ENCODE results near the gene WDR5.

Gene WDR5

DNA sequence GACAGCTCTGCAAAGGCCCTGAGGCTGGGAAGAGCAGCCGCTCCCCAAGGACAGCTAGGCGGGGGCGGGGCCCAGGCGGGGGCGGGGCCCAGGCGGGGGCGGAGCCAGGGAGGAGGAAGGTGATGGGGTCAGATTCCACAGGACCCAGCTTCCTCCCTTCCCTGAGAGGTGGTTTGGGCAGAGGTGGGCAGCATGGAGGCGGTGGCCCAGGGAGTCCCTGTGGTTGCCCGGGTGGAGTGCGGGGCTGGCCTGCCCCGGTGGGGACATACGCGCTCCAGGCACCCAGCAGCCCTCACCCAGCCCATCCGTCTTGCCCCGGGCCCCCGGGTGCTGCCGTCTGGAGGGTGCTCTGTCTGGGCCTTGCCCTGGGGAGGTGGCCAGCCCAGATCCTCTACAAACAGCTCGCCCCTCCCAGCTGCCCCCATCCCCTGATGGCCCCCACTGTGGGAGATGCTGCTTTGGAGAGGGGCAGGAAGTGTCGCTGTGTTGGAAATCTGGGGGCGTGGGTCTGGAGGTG lies 39.5 kb downstream of the WDR5 start:
- DNase-seq (ENCODE audit: low spot score), result no peak
- TF ChIP-seq, protein P1, sequence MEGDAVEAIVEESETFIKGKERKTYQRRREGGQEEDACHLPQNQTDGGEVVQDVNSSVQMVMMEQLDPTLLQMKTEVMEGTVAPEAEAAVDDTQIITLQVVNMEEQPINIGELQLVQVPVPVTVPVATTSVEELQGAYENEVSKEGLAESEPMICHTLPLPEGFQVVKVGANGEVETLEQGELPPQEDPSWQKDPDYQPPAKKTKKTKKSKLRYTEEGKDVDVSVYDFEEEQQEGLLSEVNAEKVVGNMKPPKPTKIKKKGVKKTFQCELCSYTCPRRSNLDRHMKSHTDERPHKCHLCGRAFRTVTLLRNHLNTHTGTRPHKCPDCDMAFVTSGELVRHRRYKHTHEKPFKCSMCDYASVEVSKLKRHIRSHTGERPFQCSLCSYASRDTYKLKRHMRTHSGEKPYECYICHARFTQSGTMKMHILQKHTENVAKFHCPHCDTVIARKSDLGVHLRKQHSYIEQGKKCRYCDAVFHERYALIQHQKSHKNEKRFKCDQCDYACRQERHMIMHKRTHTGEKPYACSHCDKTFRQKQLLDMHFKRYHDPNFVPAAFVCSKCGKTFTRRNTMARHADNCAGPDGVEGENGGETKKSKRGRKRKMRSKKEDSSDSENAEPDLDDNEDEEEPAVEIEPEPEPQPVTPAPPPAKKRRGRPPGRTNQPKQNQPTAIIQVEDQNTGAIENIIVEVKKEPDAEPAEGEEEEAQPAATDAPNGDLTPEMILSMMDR (IDR thresholded peaks at IDR 0.05; ENCODE audit: extremely low read depth, insufficient read depth, missing control alignments), result no peak
- in situ Hi-C loops (cut with MboI; ENCODE audit: low pct_unique_long_range_greater_than_20kb, low sequenced_read_pairs, unreplicated experiment), result no loop called here

DNA sequence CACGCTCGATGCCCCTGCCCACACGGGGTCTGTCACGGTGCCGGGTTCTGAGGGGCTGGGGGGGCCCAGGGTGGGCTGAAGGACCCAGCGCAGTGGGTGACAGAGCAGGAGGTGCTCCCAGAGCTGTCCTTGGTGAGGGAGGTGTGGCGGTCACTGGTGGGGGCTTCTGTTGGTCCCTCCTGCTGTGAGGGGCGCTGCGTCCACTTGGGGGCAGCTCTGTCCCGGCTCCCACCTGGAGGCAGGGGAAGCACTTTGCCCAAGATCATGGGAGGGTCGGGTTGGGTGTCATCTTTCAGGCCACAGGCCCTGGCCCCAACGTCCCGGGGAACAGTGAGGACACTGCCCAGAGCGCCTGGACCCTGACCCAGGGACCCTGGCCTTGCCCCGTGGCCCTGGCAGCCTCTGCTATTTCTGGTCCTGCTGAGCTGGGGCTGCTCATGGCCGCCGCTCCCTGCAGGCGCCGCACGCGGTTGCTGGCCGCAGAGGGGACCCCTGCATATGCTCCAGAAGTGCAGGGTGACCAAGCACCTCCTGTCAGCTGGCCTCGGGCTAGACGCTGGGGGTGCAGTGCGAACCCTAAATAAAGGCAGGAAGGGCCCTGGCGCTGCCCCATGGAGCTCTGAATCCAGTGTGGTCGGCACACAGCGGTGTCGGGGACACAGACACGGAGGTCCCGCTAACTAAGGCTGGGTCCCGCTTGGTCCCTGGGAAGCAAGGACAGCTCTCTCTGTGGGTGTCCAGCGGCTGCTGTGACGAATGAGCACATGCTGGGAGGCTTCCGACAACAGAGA lies 40.1 kb downstream of the WDR5 start:
- DNase-seq (ENCODE audit: low spot score), result no peak
- in situ Hi-C loops (cut with MboI; ENCODE audit: low pct_unique_long_range_greater_than_20kb, low sequenced_read_pairs, unreplicated experiment), result no loop called here
- TF ChIP-seq, protein P1 (IDR thresholded peaks at IDR 0.05; ENCODE audit: extremely low read depth, insufficient read depth, missing control alignments), result no peak

DNA sequence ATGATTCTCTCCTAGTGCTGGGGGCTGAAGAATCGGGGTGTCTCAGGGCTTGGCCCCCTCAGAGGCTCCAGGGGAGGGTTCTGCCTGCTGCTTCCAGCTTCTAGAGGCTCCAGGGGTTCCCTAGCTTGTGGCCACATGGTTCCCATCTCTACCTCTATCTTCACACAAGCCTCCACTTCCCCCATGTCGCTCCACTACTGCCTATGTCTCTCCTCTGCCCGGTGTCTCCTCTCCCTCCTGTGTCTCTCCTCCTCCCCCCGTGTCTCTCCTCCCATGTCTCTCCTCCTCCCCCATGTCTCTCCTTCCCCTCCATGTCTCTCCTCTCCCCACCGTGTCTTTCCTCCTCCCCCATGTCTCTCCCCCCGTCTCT lies 40.7 kb downstream of the WDR5 start:
- in situ Hi-C loops (cut with MboI; ENCODE audit: low pct_unique_long_range_greater_than_20kb, low sequenced_read_pairs, unreplicated experiment), result no loop called here
- no peak for DNase-seq (ENCODE audit: low spot score)
- TF ChIP-seq, protein P1 (IDR thresholded peaks at IDR 0.05; ENCODE audit: extremely low read depth, insufficient read depth, missing control alignments), result no peak

DNA sequence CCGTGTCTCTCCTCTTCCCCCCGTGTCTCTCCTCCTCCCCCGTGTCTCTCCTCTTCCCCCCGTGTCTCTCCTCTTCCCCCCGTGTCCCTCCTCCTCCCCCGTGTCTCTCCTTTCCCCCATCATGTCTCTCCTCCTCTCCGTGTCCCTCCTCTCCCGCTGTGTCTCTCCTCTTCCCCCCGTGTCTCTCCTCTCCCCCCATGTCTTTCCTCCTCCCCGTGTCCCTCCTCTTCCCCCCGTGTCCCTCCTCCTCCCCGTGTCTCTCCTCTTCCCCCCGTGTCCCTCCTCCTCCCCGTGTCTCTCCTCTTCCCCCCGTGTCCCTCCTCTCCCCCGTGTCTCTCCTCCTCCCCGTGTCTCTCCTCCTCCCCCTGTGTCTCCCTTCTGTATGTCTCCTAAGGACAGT lies 41.3 kb downstream of the WDR5 start:
- in situ Hi-C loops (cut with MboI; ENCODE audit: low pct_unique_long_range_greater_than_20kb, low sequenced_read_pairs, unreplicated experiment), result no loop called here
- DNase-seq (ENCODE audit: low spot score), result no peak
- TF ChIP-seq, protein P1 (IDR thresholded peaks at IDR 0.05; ENCODE audit: extremely low read depth, insufficient read depth, missing control alignments), result no peak

DNA sequence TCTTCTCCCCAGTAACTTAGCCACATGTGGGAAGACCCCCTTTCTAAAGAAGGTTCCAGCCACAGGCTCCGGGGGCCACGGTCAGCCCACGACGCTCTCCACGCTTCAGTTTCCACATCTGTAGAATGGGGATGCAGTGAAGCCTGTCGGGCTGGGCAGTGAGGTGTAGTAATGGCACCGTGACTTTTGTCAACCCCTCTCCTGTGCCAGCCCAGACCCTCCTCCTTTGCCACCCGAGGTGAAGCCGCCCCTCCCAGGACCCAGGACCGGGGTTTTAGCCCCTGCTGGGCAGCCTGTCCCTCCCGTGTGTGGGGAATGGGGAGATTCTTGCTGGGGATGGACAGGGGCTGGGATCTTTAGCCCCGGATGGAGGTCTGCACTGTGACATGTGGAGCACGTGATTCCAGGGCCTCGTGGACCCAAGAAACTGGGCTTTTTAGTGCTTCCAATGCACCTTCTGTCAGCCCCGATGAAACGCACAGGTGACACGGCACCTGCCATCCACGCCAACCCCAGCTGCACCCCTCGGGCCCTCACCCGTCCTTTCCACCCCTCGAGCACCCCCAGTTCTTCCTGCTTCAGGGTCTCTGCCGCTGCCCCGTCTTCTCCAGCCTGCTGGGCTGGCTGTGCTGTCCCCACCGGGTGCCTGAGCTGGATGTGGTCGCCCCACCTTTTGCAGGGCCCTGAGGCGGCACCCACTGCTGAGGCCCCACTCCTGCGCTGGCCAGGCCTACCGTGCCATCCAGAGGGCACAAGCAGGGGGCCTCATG lies 41.9 kb downstream of the WDR5 start:
- TF ChIP-seq, protein P1 (IDR thresholded peaks at IDR 0.05; ENCODE audit: extremely low read depth, insufficient read depth, missing control alignments), result no peak
- DNase-seq (ENCODE audit: low spot score), result no peak
- in situ Hi-C loops (cut with MboI; ENCODE audit: low pct_unique_long_range_greater_than_20kb, low sequenced_read_pairs, unreplicated experiment), result no loop called here

DNA sequence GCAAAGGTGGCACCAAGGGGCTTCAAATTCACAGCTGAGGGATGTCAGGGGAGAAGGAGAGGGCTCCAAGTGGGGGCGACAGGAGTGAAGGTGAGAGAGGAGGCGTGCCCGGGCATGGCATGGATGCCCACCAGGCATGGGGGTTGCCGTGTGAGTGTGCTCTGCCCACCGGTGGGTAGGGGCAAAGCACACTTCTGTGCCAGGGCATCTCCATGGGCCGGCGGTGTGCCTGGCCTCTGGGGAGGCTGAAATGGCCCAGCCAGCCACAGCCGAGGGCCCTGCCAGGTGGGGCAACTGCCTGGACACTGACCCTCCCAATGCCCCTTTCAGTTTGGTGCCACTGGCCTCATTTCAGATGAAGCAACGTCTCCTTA lies 42.5 kb downstream of the WDR5 start:
- TF ChIP-seq, protein P1 (IDR thresholded peaks at IDR 0.05; ENCODE audit: extremely low read depth, insufficient read depth, missing control alignments), result no peak
- in situ Hi-C loops (cut with MboI; ENCODE audit: low pct_unique_long_range_greater_than_20kb, low sequenced_read_pairs, unreplicated experiment), result no loop called here
- DNase-seq (ENCODE audit: low spot score), result no peak

Data from GM13977 (cell line).